ENCODE measurements around the gene GABRB3.

GABRB3 gene

DNA sequence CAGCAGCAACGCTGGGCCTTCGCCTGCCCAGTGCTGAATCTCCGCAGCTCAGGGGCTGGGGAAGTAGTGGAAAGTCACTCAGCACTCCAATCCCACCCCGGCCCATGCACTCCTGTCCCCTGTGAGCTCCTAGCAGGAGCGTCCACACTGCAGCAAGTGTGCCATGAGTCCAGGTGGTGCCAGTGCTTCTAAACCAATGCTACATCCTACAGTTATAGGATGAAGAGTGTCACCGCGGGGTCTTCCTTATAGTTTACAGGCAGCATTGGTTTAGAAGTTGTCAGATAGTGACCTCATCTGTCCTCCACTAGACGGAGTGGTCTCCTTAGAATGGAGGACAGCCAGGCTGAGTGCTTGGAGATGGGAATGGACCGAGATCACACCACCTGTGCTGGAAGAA, 221.4 kb downstream of the GABRB3 start:
- DNase-seq (ENCODE audit: low spot score): no peak

DNA sequence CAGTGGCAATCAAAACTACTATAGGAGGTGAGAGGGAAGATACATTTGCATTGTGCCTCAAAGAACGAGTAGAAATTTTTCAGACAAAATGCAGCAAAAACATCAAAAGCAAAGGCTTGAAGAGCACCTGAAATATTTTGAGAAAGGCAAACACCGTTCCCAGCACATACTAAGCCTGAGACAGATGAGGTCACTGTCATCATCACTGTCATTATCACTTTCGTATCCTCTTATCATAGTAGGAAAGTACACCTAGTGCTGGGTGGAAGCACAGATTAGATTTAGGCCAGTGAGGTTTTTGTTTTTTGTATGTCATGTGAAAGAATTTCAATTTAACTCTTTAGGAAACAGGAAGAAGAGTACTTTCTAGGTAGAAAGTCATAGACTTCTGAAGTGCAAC, 222.0 kb downstream of the GABRB3 start:
- DNase-seq (ENCODE audit: low spot score): no peak

DNA sequence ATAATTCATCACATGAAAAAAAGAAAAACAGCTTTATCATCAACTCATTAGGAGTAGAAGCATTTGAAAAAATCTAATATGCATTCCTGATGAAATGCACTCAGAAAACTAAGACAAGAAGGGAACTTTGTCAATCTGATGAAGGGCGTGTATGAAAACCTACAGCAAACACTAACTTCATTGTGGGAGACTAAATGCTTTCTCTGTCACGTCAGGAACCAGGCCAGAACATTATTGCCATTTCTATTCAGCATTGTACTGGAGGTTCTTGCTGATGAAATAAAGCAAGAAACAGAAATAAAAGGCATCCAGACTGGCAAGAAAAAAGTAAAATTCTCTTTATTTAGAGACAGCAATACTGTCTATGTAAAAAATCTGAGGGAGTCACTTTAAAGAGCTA, 235.2 kb downstream of the GABRB3 start:
- no peak for DNase-seq (ENCODE audit: low spot score)

DNA sequence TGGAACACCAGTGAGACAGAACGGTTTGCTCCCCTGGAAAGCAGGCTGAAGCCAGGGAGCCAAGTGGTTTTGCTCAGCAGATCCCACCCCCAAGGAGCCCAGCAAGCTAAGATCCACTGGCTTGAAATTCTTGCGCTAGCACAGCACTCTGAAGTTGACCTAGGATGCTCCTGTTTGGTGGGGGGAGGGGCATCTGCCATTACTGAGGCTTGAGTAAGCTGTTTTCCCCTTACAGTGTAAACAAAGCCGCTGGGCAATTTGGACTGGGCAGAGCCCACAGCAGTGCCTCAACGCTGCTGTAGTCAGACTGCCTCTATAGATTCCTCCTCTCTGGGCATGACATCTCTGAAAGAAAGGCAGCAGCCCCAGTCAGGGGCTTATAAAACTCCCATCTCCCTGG, 241.4 kb downstream of the GABRB3 start:
- no peak for DNase-seq (ENCODE audit: low spot score)

DNA sequence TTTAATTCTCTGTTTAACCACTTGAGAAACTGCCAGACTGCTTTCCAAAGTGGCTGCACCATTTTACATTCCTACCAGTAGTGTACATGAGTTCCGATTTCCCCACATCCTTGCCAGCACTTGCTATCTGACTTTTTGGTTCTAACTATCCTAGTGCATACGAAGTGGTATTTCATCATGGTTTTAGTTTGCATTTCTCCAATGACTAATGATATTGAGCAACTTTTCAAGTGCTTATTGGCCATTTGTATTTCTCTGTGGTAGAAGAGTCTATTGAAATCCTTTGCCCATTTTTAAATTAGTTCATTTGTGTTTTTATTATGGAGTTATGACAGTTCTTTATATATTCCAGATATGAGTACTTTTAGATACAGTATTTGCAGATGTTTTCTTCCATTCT, 247.8 kb downstream of the GABRB3 start:
- no peak for DNase-seq (ENCODE audit: low spot score)

DNA sequence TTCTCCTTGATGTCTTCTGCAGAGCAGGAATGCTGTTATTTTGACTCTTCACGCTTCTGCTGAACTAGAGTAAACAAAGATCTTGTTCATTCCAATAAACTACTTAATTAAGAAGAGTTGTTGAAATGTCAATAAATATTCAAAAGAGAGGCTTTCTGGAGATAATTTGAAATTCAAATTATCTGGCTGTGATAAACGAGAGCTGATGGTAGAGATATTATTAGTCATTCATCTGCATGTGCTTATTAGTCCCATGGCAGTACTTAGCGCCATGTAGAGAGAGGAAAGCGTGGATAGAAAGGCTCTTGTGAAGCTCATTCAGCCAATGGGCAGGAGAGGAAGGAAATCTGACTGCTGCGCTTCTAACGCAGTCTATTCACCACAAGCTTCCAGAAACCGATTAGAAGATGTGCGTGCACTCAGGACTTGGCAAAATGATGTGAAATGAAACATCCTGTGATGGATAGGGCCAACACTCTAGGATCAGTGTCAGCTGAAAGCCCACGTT, 251.1 kb downstream of the GABRB3 start:
- no peak for DNase-seq (ENCODE audit: low spot score)

DNA sequence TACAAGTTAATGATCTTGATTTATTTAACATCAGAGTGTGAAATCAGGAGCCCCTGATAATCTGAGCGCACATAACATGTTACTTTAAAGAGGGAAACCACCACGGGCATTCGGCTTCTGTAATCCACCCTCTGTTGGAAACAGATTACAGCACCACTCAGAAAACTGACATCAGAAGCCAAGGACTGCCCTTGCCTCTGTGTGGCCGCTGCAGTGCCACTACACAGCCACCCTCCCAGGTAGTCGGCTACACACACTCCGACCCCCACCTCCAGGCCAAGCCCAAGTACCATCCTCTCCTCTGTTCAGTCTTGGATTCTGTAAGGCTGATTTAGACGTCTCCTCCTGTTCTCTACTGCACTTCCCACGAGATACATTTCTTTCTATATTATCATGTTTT, 251.7 kb downstream of the GABRB3 start:
- DNase-seq (ENCODE audit: low spot score): no peak

DNA sequence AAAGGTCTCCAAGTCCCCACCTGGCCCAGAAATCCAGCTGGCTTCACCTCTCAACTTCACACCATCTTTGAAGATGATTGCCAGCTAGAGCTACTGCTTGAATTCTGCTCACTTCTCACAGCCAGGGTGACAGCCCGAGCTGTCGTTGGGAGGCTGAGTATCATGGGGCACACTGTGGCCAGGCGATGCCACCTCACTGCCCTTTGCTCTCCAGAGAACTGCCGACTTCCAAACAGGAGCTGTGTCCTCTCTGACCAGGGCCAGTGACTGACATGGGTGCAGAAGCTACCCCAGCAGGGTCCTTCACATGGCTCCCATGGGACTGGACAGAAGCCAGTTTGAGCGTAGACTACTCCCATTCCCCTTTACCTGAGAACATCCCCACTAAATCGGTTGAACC, 254.0 kb downstream of the GABRB3 start:
- no peak for DNase-seq (ENCODE audit: low spot score)

DNA sequence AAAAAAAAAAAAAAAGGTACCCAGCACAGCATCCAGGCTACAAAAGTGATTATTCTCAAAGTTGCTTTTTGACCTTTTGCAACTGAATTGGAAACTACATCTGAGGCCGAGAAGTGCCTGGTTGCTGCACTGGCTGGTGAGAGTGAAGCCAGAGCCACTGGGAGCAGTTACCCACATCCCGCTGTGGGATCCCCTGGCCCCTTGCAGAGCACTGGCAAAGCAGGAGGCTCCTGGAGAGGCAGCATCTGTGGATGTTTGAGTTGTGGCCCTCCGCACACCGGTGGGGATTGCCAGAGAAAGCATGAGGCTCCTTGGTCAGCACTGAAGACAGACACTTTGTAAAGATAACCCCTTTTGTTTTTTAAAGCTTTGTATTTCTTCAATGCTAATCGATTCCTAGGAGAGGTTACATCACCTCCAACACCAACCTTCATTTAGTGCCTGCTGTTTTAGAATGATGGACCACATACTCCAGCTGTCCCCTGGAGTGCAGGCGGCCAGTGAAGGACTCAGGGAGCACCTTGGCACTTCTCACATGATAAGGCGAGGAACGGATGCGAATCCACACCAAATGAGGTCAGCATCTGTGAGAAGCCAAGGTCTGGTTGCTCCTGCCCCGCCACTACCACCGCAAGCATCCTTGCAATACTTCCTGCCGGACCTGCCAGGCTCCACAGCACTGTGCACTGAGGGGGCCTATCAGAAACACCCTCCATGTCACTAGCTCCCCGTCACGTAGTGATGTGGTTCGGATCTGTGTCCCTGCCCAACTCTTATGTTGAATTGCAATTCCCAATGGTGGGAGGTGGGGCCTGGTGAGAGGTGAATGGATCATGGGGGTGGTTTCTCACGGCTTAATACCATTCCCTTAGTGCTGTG, 256.5 kb downstream of the GABRB3 start:
- DNase-seq (ENCODE audit: low spot score): no peak

DNA sequence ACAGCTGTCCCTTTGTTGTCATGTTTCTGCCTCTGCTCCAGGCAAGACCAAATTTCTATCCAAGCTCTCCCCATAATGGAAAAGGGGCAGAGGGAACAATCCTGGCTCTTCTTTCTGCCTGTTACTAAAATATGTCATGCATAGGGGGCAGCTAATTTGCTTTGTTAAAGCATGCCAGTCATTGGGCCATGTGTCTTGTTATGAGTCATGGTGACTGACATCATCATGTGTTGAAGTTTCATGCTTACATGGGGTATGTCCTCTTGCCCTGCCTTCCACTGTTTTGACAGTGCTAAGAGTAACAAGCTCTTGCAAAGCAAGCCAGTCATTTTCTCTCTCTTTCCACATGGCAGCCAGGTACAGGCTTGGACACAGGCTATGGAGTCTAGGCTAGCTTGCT, 268.9 kb downstream of the GABRB3 start:
- DNase-seq (ENCODE audit: low spot score): no peak
